HepG2 (cell line): Measurements from ENCODE around the gene PI3. TPM values are rescaled to one million over a fixed set of nuclear protein-coding genes. Genes with fewer than 3 reads are reported as not detected.

Source experiments
- ATAC-seq: fragments of 200-7000 bp; cut with Tn5 transposase; 3 replicates; pipeline ENCODE4 v1.9.1; 2020; ENCODE audit warnings: mild to moderate bottlenecking, moderate library complexity
- BruUV-seq: library from RNA; stranded (reverse); fragments of 400-500 nt; replicated peaks from 2 replicates; lab custom pipeline; 2021; lab: Mats Ljungman, UMichigan
- CTCF ChIA-PET: fragments of 300-600 bp; formaldehyde crosslinking; extraction: SDS; loops from one replicate; lab custom pipeline; 2021; ENCODE audit warnings: low total read pairs, inconsistent platforms, low intra/inter-chr PET ratio; lab: Yijun Ruan, JAX
- POLR2A ChIA-PET: fragments of 350-600 bp; sonication (Branson Sonifier 250); formaldehyde crosslinking; loops from one replicate; lab custom pipeline; 2020; ENCODE audit warnings: antibody characterized with exemption, inconsistent platforms; lab: Yijun Ruan, JAX
- DNase-seq: peaks from one replicate; pipeline ENCODE4 v3.0.0-alpha.2; 2015; ENCODE audit warnings: low spot score
- FAIRE-seq: peaks from 3 replicates; lab custom pipeline; 2011; peaks lifted over from hg19 to GRCh38; lab: Jason Lieb, UNC
- H2AFZ ChIP-seq: one replicate; pipeline ENCODE4 v1.6.1; 2011; ENCODE audit warnings: low read length, inconsistent platforms
- H3K27ac ChIP-seq: fragments of 300-600 bp; 3 replicates; pipeline ENCODE4 v1.8.0; 2011; ENCODE audit warnings: mixed run types, mild to moderate bottlenecking, mixed read lengths, low read length, inconsistent platforms; ENCODE audit not compliant: insufficient read depth; ENCODE audit errors: extremely low read length
- H3K27me3 ChIP-seq, 2 experiments: fragments of 200-600 bp in 1 of 2; 2 replicates in 1 of 2; 3 replicates in 1 of 2; pipeline versions ENCODE4 v1.6.0 to v1.8.0; 2011; ENCODE audit warnings: low read length in 2 of 2, mild to moderate bottlenecking in 2 of 2, moderate library complexity in 2 of 2, inconsistent platforms in 1 of 2; ENCODE audit not compliant: insufficient read depth in 2 of 2, control insufficient read depth in 1 of 2
- H3K36me3 ChIP-seq, 2 experiments: fragments of 200-600 bp in 1 of 2; replicated peaks in 1 of 2; 2 replicates in 1 of 2; 3 replicates in 1 of 2; pipeline versions ENCODE4 v1.5.1 to v1.8.0; 2011; ENCODE audit warnings: low read length in 2 of 2, inconsistent platforms in 1 of 2; ENCODE audit not compliant: insufficient read depth in 2 of 2, control insufficient read depth in 1 of 2
- H3K4me1 ChIP-seq: 2 replicates; pipeline ENCODE4 v1.5.1; 2012; ENCODE audit warnings: low read length, inconsistent platforms; ENCODE audit not compliant: insufficient read depth
- H3K4me2 ChIP-seq: 2 replicates; pipeline ENCODE4 v1.6.0; 2011; ENCODE audit warnings: low read depth, low read length, inconsistent platforms
- H3K4me3 ChIP-seq, 3 experiments: fragments of 200-600 bp in 1 of 3; sonication (generic), shearing (Covaris generic) in 1 of 3; replicated peaks in 1 of 3; 2 replicates each; pipeline ENCODE4 v1.5.1; 2011 to 2016; ENCODE audit warnings: low read length in 3 of 3, inconsistent platforms in 2 of 3, low read depth in 2 of 3, mild to moderate bottlenecking in 2 of 3, control low read depth in 1 of 3, mixed read lengths in 1 of 3; ENCODE audit not compliant: insufficient read depth in 1 of 3
- H3K79me2 ChIP-seq: one replicate; pipeline ENCODE4 v1.6.1; 2011; ENCODE audit warnings: low read length, inconsistent platforms; ENCODE audit not compliant: insufficient read depth
- H3K9ac ChIP-seq: 2 replicates; pipeline ENCODE4 v1.6.0; 2011; ENCODE audit warnings: mild to moderate bottlenecking, low read depth, low read length, inconsistent platforms; ENCODE audit not compliant: insufficient read depth
- H3K9me3 ChIP-seq: 2 replicates; pipeline ENCODE4 v1.5.1; 2012; ENCODE audit warnings: mild to moderate bottlenecking, low read length
- H4K20me1 ChIP-seq: 2 replicates; pipeline ENCODE4 v1.6.0; 2011; ENCODE audit warnings: inconsistent platforms, mild to moderate bottlenecking, low read length, moderate library complexity; ENCODE audit not compliant: insufficient read depth
- AKAP8 ChIP-seq: sonication (generic); formaldehyde crosslinking; IDR thresholded peaks from 2 replicates; pipeline ENCODE4 v1.5.1; 2020; ENCODE audit warnings: mild to moderate bottlenecking, missing genetic modification reagents
- ARID2 ChIP-seq: sonication (generic); formaldehyde crosslinking; IDR thresholded peaks from 2 replicates; pipeline ENCODE4 v1.8.1; 2022; ENCODE audit warnings: mild to moderate bottlenecking, missing genetic modification reagents, borderline replicate concordance
- MAFF ChIP-seq: IDR thresholded peaks from 2 replicates; pipeline ENCODE4 v1.6.1; 2011; ENCODE audit warnings: low read depth, low read length, improper control_type of control experiment
- MAFK ChIP-seq, 2 experiments: IDR thresholded peaks in 1 of 2; conservative IDR thresholded peaks in 1 of 2; 2 replicates each; pipeline ENCODE4 v1.6.1; 2011; ENCODE audit warnings: improper control_type of control experiment in 2 of 2, low read length in 2 of 2
- ZFP36L1 ChIP-seq: sonication (generic); formaldehyde crosslinking; IDR thresholded peaks from 2 replicates; pipeline ENCODE4 v1.8.0; 2022; ENCODE audit warnings: mild to moderate bottlenecking, missing genetic modification reagents, moderate library complexity
- WGBS: methylation state at CpG from one replicate; pipeline ENCODE4 v1.1.6; 2017; ENCODE audit warnings: low lambda C conversion rate; 5-methylcytosine and 5-hydroxymethylcytosine counted together
- in situ Hi-C: cut with HindIII; loops from 2 replicates; pipeline ENCODE4 v1.10.0; 2017; ENCODE audit warnings: low pct_unique_long_range_greater_than_20kb; ENCODE audit not compliant: extremely low pct_ligation_motif_present
- intact Hi-C: fragments of 100-400 bp; cut with micrococcal nuclease; formaldehyde crosslinking; loops from one replicate; pipeline ENCODE4 v1.10.0; 2022; ENCODE audit not compliant: unreplicated experiment
- polyA plus RNA-seq, 8 experiments: library from polyadenylated mRNA; depleted of rRNA in 3 of 8; stranded (reverse) in 7 of 8; unstranded in 1 of 8; fragments of >200 nt; fragmentation: Illumina TruSeq in 4 of 8; extraction: Trizol in 4 of 8; gene quantifications; 2 replicates each; pipeline versions ENCODE4 v1.2.1 to v1.2.3, GENCODE V29; 2011 to 2016; ENCODE audit warnings: low read depth in 4 of 8, missing spikeins in 1 of 8, mixed read lengths in 1 of 8; ENCODE audit not compliant: insufficient read depth in 1 of 8
- total RNA-seq, 5 experiments: library from RNA; depleted of rRNA; stranded (reverse); fragments of >200 nt; fragmentation: Illumina TruSeq; extraction: Trizol; gene quantifications; 2 replicates each; pipeline ENCODE4 v1.2.3, GENCODE V29; 2016; ENCODE audit warnings: low read depth in 1 of 5
- TF ChIP-seq, protein P1 (sequence below): sonication (generic); formaldehyde crosslinking; IDR thresholded peaks from 2 replicates; pipeline ENCODE4 v1.4.0; 2020; ENCODE audit warnings: missing genetic modification reagents, borderline replicate concordance
- TF ChIP-seq, protein P2 (sequence below): fragments of 450-650 bp; IDR thresholded peaks from 2 replicates; pipeline ENCODE4 v1.6.1; 2016

Gene PI3
- total and polyA plus RNA-seq, 2 of the 13 experiments (the other 11 are each of a cell fraction or from before 2014, with no cell fraction given) = 0.22 TPM; not detected in 1

DNA sequence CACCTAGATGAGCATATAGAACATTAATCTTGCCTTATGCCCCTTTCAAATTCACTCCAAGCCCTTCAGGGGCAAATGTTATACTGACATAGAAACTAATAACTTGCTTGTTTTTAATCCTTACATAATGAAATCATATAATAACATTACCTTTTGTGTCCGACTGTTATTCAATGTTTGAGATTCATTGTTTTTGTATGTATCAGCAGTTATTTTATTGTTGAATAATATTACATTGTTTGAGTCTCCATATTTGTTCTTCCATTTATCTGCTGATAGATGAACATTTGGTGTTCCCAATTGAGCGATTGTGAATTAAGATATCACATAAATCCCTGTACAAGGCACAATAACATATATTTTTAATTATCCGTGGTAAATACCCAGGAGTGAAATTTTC lies 38.1 kb downstream of the PI3 start:
- CTCF ChIA-PET = no interaction called here
- Histone ChIP-seq H3K36me3 (no peaks in the 10 kb centered on the region), H3K4me2 (no peak overlapping the region), H3K79me2 (no peaks in the 10 kb centered on the region), H3K9me3 (no peaks in the 10 kb centered on the region), H3K27ac (no peak overlapping the region), H3K4me1 (no peaks in the 10 kb centered on the region), H2AFZ (no peak overlapping the region), H3K27me3 (no peaks in the 10 kb centered on the region), H3K9ac (no peak overlapping the region), H4K20me1 (no peaks in the 10 kb centered on the region), H3K4me3 (no peak overlapping the region)
- FAIRE-seq = no peak
- no peak for ATAC-seq
- POLR2A ChIA-PET = no interaction called here
- DNase-seq = no peak
- in situ Hi-C loops (no loop called here), intact Hi-C loops (no loop called here)
- WGBS = under 1% methylated on average over 3 of the region's 3 CpGs
- no TSS peak for BruUV-seq
- TF ChIP-seq MAFK (conservative IDR thresholded peaks at IDR 0.05 in 1 of 2, IDR thresholded peaks at IDR 0.05 in 1 of 2; ENCODE audit: low read length in 2 of 2) = peak; percentile 82 to 88
- no peak for TF ChIP-seq AKAP8 (CRISPR knock-in tag)
- TF ChIP-seq MAFF = peak; percentile 75
- TF ChIP-seq, protein P1, sequence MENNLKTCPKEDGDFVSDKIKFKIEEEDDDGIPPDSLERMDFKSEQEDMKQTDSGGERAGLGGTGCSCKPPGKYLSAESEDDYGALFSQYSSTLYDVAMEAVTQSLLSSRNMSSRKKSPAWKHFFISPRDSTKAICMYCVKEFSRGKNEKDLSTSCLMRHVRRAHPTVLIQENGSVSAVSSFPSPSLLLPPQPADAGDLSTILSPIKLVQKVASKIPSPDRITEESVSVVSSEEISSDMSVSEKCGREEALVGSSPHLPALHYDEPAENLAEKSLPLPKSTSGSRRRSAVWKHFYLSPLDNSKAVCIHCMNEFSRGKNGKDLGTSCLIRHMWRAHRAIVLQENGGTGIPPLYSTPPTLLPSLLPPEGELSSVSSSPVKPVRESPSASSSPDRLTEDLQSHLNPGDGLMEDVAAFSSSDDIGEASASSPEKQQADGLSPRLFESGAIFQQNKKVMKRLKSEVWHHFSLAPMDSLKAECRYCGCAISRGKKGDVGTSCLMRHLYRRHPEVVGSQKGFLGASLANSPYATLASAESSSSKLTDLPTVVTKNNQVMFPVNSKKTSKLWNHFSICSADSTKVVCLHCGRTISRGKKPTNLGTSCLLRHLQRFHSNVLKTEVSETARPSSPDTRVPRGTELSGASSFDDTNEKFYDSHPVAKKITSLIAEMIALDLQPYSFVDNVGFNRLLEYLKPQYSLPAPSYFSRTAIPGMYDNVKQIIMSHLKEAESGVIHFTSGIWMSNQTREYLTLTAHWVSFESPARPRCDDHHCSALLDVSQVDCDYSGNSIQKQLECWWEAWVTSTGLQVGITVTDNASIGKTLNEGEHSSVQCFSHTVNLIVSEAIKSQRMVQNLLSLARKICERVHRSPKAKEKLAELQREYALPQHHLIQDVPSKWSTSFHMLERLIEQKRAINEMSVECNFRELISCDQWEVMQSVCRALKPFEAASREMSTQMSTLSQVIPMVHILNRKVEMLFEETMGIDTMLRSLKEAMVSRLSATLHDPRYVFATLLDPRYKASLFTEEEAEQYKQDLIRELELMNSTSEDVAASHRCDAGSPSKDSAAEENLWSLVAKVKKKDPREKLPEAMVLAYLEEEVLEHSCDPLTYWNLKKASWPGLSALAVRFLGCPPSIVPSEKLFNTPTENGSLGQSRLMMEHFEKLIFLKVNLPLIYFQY = no peak
- TF ChIP-seq, all 625 proteins: peak for 2

DNA sequence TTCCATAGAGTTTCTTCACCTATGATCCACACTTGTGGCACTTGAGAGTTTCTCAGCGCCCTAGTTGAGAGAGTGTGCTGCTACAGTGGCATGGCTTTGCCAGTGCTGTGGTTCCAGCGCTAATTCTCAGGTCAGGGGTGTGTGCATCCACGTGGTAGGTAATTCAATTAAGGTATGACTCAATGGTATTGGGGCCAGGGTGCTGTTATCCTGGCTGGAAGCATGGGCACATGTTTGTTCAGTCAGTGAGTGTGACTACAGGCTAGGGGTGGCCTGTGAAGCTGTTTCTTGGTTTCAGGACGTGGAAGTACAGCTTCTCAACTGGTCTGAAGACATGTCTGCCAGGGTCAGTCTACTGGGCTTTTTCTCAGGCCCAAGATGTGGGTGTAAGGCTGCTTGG lies 43.4 kb downstream of the PI3 start:
- Histone ChIP-seq H3K27me3 (peaks cover 2 to 8% of the 10 kb centered on the region in 2 experiments; a peak in 2 of 5 replicates), H3K36me3 (no peaks in the 10 kb centered on the region), H3K27ac (no peak overlapping the region), H3K4me1 (no peaks in the 10 kb centered on the region), H3K79me2 (no peaks in the 10 kb centered on the region), H3K9ac (no peak overlapping the region), H3K4me2 (no peak overlapping the region), H3K4me3 (no peak overlapping the region), H3K9me3 (no peaks in the 10 kb centered on the region), H4K20me1 (no peaks in the 10 kb centered on the region), H2AFZ (no peak overlapping the region)
- no TSS peak for BruUV-seq
- CTCF ChIA-PET = no interaction called here
- ATAC-seq = no peak
- intact Hi-C loops (no loop called here), in situ Hi-C loops (no loop called here)
- no peak for TF ChIP-seq ZFP36L1 (CRISPR knock-in tag)
- TF ChIP-seq, protein P2, sequence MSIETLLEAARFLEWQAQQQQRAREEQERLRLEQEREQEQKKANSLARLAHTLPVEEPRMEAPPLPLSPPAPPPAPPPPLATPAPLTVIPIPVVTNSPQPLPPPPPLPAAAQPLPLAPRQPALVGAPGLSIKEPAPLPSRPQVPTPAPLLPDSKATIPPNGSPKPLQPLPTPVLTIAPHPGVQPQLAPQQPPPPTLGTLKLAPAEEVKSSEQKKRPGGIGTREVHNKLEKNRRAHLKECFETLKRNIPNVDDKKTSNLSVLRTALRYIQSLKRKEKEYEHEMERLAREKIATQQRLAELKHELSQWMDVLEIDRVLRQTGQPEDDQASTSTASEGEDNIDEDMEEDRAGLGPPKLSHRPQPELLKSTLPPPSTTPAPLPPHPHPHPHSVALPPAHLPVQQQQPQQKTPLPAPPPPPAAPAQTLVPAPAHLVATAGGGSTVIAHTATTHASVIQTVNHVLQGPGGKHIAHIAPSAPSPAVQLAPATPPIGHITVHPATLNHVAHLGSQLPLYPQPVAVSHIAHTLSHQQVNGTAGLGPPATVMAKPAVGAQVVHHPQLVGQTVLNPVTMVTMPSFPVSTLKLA = 0 out of 2 replicates have a peak, but pooled peaks have one; percentile 15
- TF ChIP-seq ARID2 (CRISPR knock-in tag) = no peak
- POLR2A ChIA-PET = no interaction called here
- no peak for DNase-seq
- no peak for FAIRE-seq
- WGBS = 3% methylated on average over 4 of the region's 4 CpGs
